Esophagus squamous epithelium (tissue), 4 donors: Measurements from ENCODE around the gene NHSL2.

Experiments used
- CTCF ChIP-seq, 6 experiments: fragments of 450-650 bp in 4 of 6; fragments of 200-600 bp in 2 of 6; sonication (generic) in 2 of 6; IDR thresholded peaks; one replicate each; pipeline ENCODE4 v1.5.1; 2016 to 2019; ENCODE audit warnings: antibody characterized with exemption in 6 of 6, mild to moderate bottlenecking in 4 of 6, moderate library complexity in 4 of 6
- POLR2A ChIP-seq, 4 donors: fragments of 450-650 bp; IDR thresholded peaks; one replicate each; pipeline ENCODE4 v1.6.1; 2017; ENCODE audit warnings: antibody characterized with exemption in 4 of 4, mild to moderate bottlenecking in 4 of 4, moderate library complexity in 3 of 4

- TF ChIP-seq CTCF (IDR thresholded peaks at IDR 0.05): no peak
- no peak for TF ChIP-seq POLR2A (IDR thresholded peaks at IDR 0.05)
Measured at GRCh38 chrX:71997320-71997719, 86.7 kb downstream of the NHSL2 start.
